HepG2 (cell line): ENCODE results near the gene POLN. TPM values are rescaled to one million over a fixed set of nuclear protein-coding genes. Genes with fewer than 3 reads are reported as not detected.

ENCODE experiments used
- ATAC-seq: fragments of 200-7000 bp; cut with Tn5 transposase; 3 replicates; pipeline ENCODE4 v1.9.1; 2020; ENCODE audit warnings: mild to moderate bottlenecking, moderate library complexity
- BruUV-seq: library from RNA; stranded (reverse); fragments of 400-500 nt; replicated peaks from 2 replicates; lab custom pipeline; 2021; lab: Mats Ljungman, UMichigan
- CTCF ChIA-PET: fragments of 300-600 bp; formaldehyde crosslinking; extraction: SDS; loops from one replicate; lab custom pipeline; 2021; ENCODE audit warnings: low total read pairs, inconsistent platforms, low intra/inter-chr PET ratio; lab: Yijun Ruan, JAX
- POLR2A ChIA-PET: fragments of 350-600 bp; sonication (Branson Sonifier 250); formaldehyde crosslinking; loops from one replicate; lab custom pipeline; 2020; ENCODE audit warnings: antibody characterized with exemption, inconsistent platforms; lab: Yijun Ruan, JAX
- DNase-seq: peaks from one replicate; pipeline ENCODE4 v3.0.0-alpha.2; 2015; ENCODE audit warnings: low spot score
- FAIRE-seq: peaks from 3 replicates; lab custom pipeline; 2011; peaks lifted over from hg19 to GRCh38; lab: Jason Lieb, UNC
- H2AFZ ChIP-seq: one replicate; pipeline ENCODE4 v1.6.1; 2011; ENCODE audit warnings: low read length, inconsistent platforms
- H3K27ac ChIP-seq: fragments of 300-600 bp; 3 replicates; pipeline ENCODE4 v1.8.0; 2011; ENCODE audit warnings: mixed run types, mild to moderate bottlenecking, mixed read lengths, low read length, inconsistent platforms; ENCODE audit not compliant: insufficient read depth; ENCODE audit errors: extremely low read length
- H3K27me3 ChIP-seq, 2 experiments: fragments of 200-600 bp in 1 of 2; 2 replicates in 1 of 2; 3 replicates in 1 of 2; pipeline versions ENCODE4 v1.6.0 to v1.8.0; 2011; ENCODE audit warnings: low read length in 2 of 2, mild to moderate bottlenecking in 2 of 2, moderate library complexity in 2 of 2, inconsistent platforms in 1 of 2; ENCODE audit not compliant: insufficient read depth in 2 of 2, control insufficient read depth in 1 of 2
- H3K36me3 ChIP-seq, 2 experiments: fragments of 200-600 bp in 1 of 2; replicated peaks in 1 of 2; 2 replicates in 1 of 2; 3 replicates in 1 of 2; pipeline versions ENCODE4 v1.5.1 to v1.8.0; 2011; ENCODE audit warnings: low read length in 2 of 2, inconsistent platforms in 1 of 2; ENCODE audit not compliant: insufficient read depth in 2 of 2, control insufficient read depth in 1 of 2
- H3K4me1 ChIP-seq: 2 replicates; pipeline ENCODE4 v1.5.1; 2012; ENCODE audit warnings: low read length, inconsistent platforms; ENCODE audit not compliant: insufficient read depth
- H3K4me2 ChIP-seq: 2 replicates; pipeline ENCODE4 v1.6.0; 2011; ENCODE audit warnings: low read depth, low read length, inconsistent platforms
- H3K4me3 ChIP-seq, 3 experiments: fragments of 200-600 bp in 1 of 3; sonication (generic), shearing (Covaris generic) in 1 of 3; replicated peaks in 1 of 3; 2 replicates each; pipeline ENCODE4 v1.5.1; 2011 to 2016; ENCODE audit warnings: low read length in 3 of 3, inconsistent platforms in 2 of 3, low read depth in 2 of 3, mild to moderate bottlenecking in 2 of 3, control low read depth in 1 of 3, mixed read lengths in 1 of 3; ENCODE audit not compliant: insufficient read depth in 1 of 3
- H3K79me2 ChIP-seq: one replicate; pipeline ENCODE4 v1.6.1; 2011; ENCODE audit warnings: low read length, inconsistent platforms; ENCODE audit not compliant: insufficient read depth
- H3K9ac ChIP-seq: 2 replicates; pipeline ENCODE4 v1.6.0; 2011; ENCODE audit warnings: mild to moderate bottlenecking, low read depth, low read length, inconsistent platforms; ENCODE audit not compliant: insufficient read depth
- H3K9me3 ChIP-seq: 2 replicates; pipeline ENCODE4 v1.5.1; 2012; ENCODE audit warnings: mild to moderate bottlenecking, low read length
- H4K20me1 ChIP-seq: 2 replicates; pipeline ENCODE4 v1.6.0; 2011; ENCODE audit warnings: inconsistent platforms, mild to moderate bottlenecking, low read length, moderate library complexity; ENCODE audit not compliant: insufficient read depth
- CBFB ChIP-seq: sonication (generic); formaldehyde crosslinking; IDR thresholded peaks from 2 replicates; pipeline ENCODE4 v1.4.0; 2020; ENCODE audit warnings: missing genetic modification reagents
- FOXK2 ChIP-seq: fragments of 450-650 bp; IDR thresholded peaks from 2 replicates; pipeline ENCODE4 v1.6.1; 2016
- KAT7 ChIP-seq: IDR thresholded peaks from 2 replicates; pipeline ENCODE4 v1.6.1; 2018; ENCODE audit warnings: borderline replicate concordance, missing compliant biosample characterization
- MAF1 ChIP-seq: sonication (generic); formaldehyde crosslinking; IDR thresholded peaks from 2 replicates; pipeline ENCODE4 v1.5.0; 2020; ENCODE audit warnings: missing genetic modification reagents, borderline replicate concordance
- NAIF1 ChIP-seq: sonication (generic); formaldehyde crosslinking; IDR thresholded peaks from 2 replicates; pipeline ENCODE4 v1.5.0; 2020; ENCODE audit warnings: mild to moderate bottlenecking, missing genetic modification reagents, borderline replicate concordance
- NONO ChIP-seq, 2 experiments: fragments of 450-650 bp in 1 of 2; sonication (generic) in 1 of 2; formaldehyde crosslinking in 1 of 2; IDR thresholded peaks in 1 of 2; conservative IDR thresholded peaks in 1 of 2; 2 replicates each; pipeline versions ENCODE4 v1.6.1 to v1.8.0; 2017 to 2022; ENCODE audit warnings: mild to moderate bottlenecking in 1 of 2, missing genetic modification reagents in 1 of 2, moderate library complexity in 1 of 2
- SMAD9 ChIP-seq: sonication (generic); formaldehyde crosslinking; IDR thresholded peaks from 2 replicates; pipeline ENCODE4 v1.5.1; 2020; ENCODE audit warnings: mild to moderate bottlenecking, missing genetic modification reagents
- SRSF1 ChIP-seq: fragments of 200-400 bp; formaldehyde crosslinking; optimal IDR thresholded peaks from 2 replicates; pipeline ENCODE3; 2017; ENCODE audit warnings: mild to moderate bottlenecking, low read depth, low read length, moderate library complexity
- YEATS4 ChIP-seq: sonication (generic); formaldehyde crosslinking; IDR thresholded peaks from 2 replicates; pipeline ENCODE4 v1.4.0; 2020; ENCODE audit warnings: missing genetic modification reagents, borderline replicate concordance
- ZFX ChIP-seq: sonication (generic); formaldehyde crosslinking; IDR thresholded peaks from 2 replicates; pipeline ENCODE4 v1.4.0; 2020; ENCODE audit warnings: mild to moderate bottlenecking, low read depth, missing genetic modification reagents, moderate library complexity
- ZNF292 ChIP-seq: sonication (generic); formaldehyde crosslinking; IDR thresholded peaks from 2 replicates; pipeline ENCODE4 v1.8.1; 2022; ENCODE audit warnings: mild to moderate bottlenecking, low read depth, missing genetic modification reagents, borderline replicate concordance
- ZNF546 ChIP-seq: sonication (generic); formaldehyde crosslinking; conservative IDR thresholded peaks from 2 replicates; pipeline ENCODE4 v1.8.1; 2023; ENCODE audit warnings: mild to moderate bottlenecking, missing genetic modification reagents
- ZNF879 ChIP-seq: sonication (generic); formaldehyde crosslinking; IDR thresholded peaks from 2 replicates; pipeline ENCODE4 v1.8.1; 2023; ENCODE audit warnings: missing genetic modification reagents
- ZSCAN12 ChIP-seq: sonication (generic); formaldehyde crosslinking; IDR thresholded peaks from 2 replicates; pipeline ENCODE4 v1.9.0; 2021; ENCODE audit warnings: mild to moderate bottlenecking, missing genetic modification reagents
- in situ Hi-C: cut with HindIII; loops from 2 replicates; pipeline ENCODE4 v1.10.0; 2017; ENCODE audit warnings: low pct_unique_long_range_greater_than_20kb; ENCODE audit not compliant: extremely low pct_ligation_motif_present
- intact Hi-C: fragments of 100-400 bp; cut with micrococcal nuclease; formaldehyde crosslinking; loops from one replicate; pipeline ENCODE4 v1.10.0; 2022; ENCODE audit not compliant: unreplicated experiment
- polyA plus RNA-seq, 8 experiments: library from polyadenylated mRNA; depleted of rRNA in 3 of 8; stranded (reverse) in 7 of 8; unstranded in 1 of 8; fragments of >200 nt; fragmentation: Illumina TruSeq in 4 of 8; extraction: Trizol in 4 of 8; gene quantifications; 2 replicates each; pipeline versions ENCODE4 v1.2.1 to v1.2.3, GENCODE V29; 2011 to 2016; ENCODE audit warnings: low read depth in 4 of 8, missing spikeins in 1 of 8, mixed read lengths in 1 of 8; ENCODE audit not compliant: insufficient read depth in 1 of 8
- total RNA-seq, 5 experiments: library from RNA; depleted of rRNA; stranded (reverse); fragments of >200 nt; fragmentation: Illumina TruSeq; extraction: Trizol; gene quantifications; 2 replicates each; pipeline ENCODE4 v1.2.3, GENCODE V29; 2016; ENCODE audit warnings: low read depth in 1 of 5
- TF ChIP-seq, protein P1 (sequence below): sonication (generic); formaldehyde crosslinking; IDR thresholded peaks from 2 replicates; pipeline ENCODE4 v1.4.0; 2020; ENCODE audit warnings: missing genetic modification reagents

POLN gene
- total and polyA plus RNA-seq, 2 of the 13 experiments (the other 11 are each of a cell fraction or from before 2014, with no cell fraction given) = 0.93 to 1.5 TPM

DNA sequence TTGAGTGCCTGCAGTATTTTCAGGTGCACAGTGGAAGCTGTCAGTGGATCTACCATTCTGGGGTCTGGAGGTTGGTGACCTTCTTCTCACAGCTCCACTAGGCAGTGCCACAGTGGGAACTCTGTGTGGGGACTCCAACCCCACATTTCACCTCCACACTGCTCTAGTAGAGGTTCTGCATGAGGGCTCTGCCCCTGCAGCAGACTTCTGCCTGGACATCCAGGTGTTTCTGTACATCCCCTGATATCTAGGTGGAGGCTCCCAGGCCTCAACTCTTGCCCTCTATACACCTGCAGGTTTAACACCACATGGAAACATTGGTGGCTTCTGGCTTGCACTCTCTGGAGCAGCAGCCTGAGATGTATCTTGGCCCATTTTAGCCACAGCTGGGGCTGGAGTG is 216.1 kb downstream of the POLN start:
- no peak for ATAC-seq
- no peak for FAIRE-seq
- TF ChIP-seq ZFX (CRISPR knock-in tag) (no peak), ZNF879 (no peak), ZSCAN12 (no peak), CBFB (no peak), YEATS4 (CRISPR knock-in tag) (no peak), ZNF292 (no peak), NONO (IDR thresholded peaks at IDR 0.05) (no peak), NONO (CRISPR knock-in tag; conservative IDR thresholded peaks at IDR 0.05) (no peak), SRSF1 (no peak), FOXK2 (no peak), SMAD9 (no peak), ZNF546 (CRISPR knock-in tag) (no peak), NAIF1 (CRISPR knock-in tag) (no peak), MAF1 (CRISPR knock-in tag) (no peak), KAT7 (CRISPR knock-in tag) (no peak)
- TF ChIP-seq, protein P1, sequence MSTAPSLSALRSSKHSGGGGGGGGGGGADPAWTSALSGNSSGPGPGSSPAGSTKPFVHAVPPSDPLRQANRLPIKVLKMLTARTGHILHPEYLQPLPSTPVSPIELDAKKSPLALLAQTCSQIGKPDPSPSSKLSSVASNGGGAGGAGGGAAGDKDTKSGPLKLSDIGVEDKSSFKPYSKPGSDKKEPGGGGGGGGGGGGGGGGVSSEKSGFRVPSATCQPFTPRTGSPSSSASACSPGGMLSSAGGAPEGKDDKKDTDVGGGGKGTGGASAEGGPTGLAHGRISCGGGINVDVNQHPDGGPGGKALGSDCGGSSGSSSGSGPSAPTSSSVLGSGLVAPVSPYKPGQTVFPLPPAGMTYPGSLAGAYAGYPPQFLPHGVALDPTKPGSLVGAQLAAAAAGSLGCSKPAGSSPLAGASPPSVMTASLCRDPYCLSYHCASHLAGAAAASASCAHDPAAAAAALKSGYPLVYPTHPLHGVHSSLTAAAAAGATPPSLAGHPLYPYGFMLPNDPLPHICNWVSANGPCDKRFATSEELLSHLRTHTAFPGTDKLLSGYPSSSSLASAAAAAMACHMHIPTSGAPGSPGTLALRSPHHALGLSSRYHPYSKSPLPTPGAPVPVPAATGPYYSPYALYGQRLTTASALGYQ (CRISPR knock-in tag) = no peak
- TF ChIP-seq, all 625 proteins: peak for 0
- H3K4me3 ChIP-seq = no peak overlapping the region
- H3K27ac ChIP-seq = no peak overlapping the region
- no peak for DNase-seq
- H3K9me3 ChIP-seq = no peaks in the 10 kb centered on the region; the same call in 1 of the 2 replicates
- no peaks in the 10 kb centered on the region for H3K36me3 ChIP-seq
- BruUV-seq = no TSS peak
- intact Hi-C loops = no loop called here
- ChIA-PET POLR2A (no interaction called here), CTCF (no interaction called here)
- no peaks in the 10 kb centered on the region for H4K20me1 ChIP-seq
- H3K9ac ChIP-seq = no peak overlapping the region
- H2AFZ ChIP-seq = no peak overlapping the region
- in situ Hi-C loops = no loop called here
- no peaks in the 10 kb centered on the region for H3K79me2 ChIP-seq
- peaks cover 12% of the 10 kb centered on the region; the same call in 1 of the 2 replicates for H3K4me1 ChIP-seq
- peaks cover 0 to 4% of the 10 kb centered on the region in 2 experiments; a peak in 3 of 5 replicates for H3K27me3 ChIP-seq
- H3K4me2 ChIP-seq = no peak overlapping the region
